Right lobe of liver (tissue), 6 donors: ENCODE measurements around the gene YPEL5. TPM values are rescaled to one million over a fixed set of nuclear protein-coding genes. Genes with fewer than 3 reads are reported as not detected.
A peak's percentile ranks its signal among the peaks of the same experiment; 100 is the strongest.

Experiments
- ATAC-seq, 4 donors: fragments of 200-7000 bp; cut with Tn5 transposase; one replicate each; pipeline ENCODE4 v1.9.1; 2020; ENCODE audit warnings: mild to moderate bottlenecking in 4 of 4, moderate library complexity in 4 of 4
- DNase-seq, 3 donors: peaks; one replicate each; pipeline ENCODE4 v3.0.0-alpha.2; 2020
- H3K27ac ChIP-seq, 3 donors: fragments of 200-600 bp; one replicate each; pipeline ENCODE4 v1.8.0; 2022
- H3K27me3 ChIP-seq, 2 donors: fragments of 200-600 bp; one replicate each; pipeline ENCODE4 v1.8.0; 2022
- H3K36me3 ChIP-seq, 4 donors: fragments of 200-600 bp; sonication (generic) in 1 of 4; one replicate each; pipeline versions ENCODE4 v1.5.1 to v1.8.0; 2017 to 2022; ENCODE audit warnings: control low read depth in 1 of 4
- H3K4me1 ChIP-seq, 4 donors: fragments of 200-600 bp; sonication (generic) in 1 of 4; one replicate each; pipeline versions ENCODE4 v1.5.1 to v1.8.0; 2017 to 2022; ENCODE audit warnings: control low read depth in 1 of 4
- H3K4me3 ChIP-seq, 3 donors: fragments of 200-600 bp; one replicate each; pipeline ENCODE4 v1.8.0; 2022
- H3K9me3 ChIP-seq, 4 donors: fragments of 200-600 bp; sonication (generic) in 1 of 4; one replicate each; pipeline versions ENCODE4 v1.5.1 to v1.8.0; 2017 to 2022; ENCODE audit warnings: control low read depth in 1 of 4
- POLR2A ChIP-seq: fragments of 450-650 bp; IDR thresholded peaks from one replicate; pipeline ENCODE4 v1.6.1; 2017; ENCODE audit warnings: antibody characterized with exemption, mild to moderate bottlenecking
- WGBS: methylation state at CpG from one replicate; pipeline ENCODE4 v1.1.6; 2018; ENCODE audit warnings: low coverage, low lambda C conversion rate; ENCODE audit not compliant: insufficient coverage; ENCODE audit errors: missing lambda C conversion rate; 5-methylcytosine and 5-hydroxymethylcytosine counted together
- intact Hi-C, 2 donors: fragments of 100-400 bp; cut with DNase I; formaldehyde crosslinking; loops; one replicate each; pipeline versions ENCODE4 v1.11.2 to v1.14.1; 2022
- total RNA-seq, 6 experiments: library from RNA; depleted of rRNA in 2 of 6; stranded (reverse); fragments of >200 nt in 2 of 6; fragmentation: NEBNext Ultra II Directional in 3 of 6; extraction: Animal tissue kit (Norgen Biotek cat#: 25700) in 3 of 6; gene quantifications; one replicate each; pipeline versions ENCODE4 v1.1.0 to v1.2.4, GENCODE V29; 2016 to 2023
- TF ChIP-seq, protein P1 (sequence below), 4 donors: fragments of 200-600 bp in 3 of 4; fragments of 450-650 bp in 1 of 4; IDR thresholded peaks; one replicate each; pipeline versions ENCODE4 v1.5.1 to v1.8.0; 2016 to 2022; ENCODE audit warnings: antibody characterized with exemption in 4 of 4, mild to moderate bottlenecking in 2 of 4
- donor health status: DM: no; HTN: yes; CAD: no.
- donor health status: DM: no; HTN: no; CAD: no.
- donor health status: DM: no; HTN: no; CAD: no.
- donor health status: DM: no; HTN: yes; CAD: no.
- donor health status: DM: no; HTN: yes; CAD: no.

YPEL5 gene
- total RNA-seq, 6 experiments from 2014 or later: 22.7 to 49.2 (median 39.6) TPM

GRCh38 chr2:30201990-30202389 is 55.2 kb downstream of the YPEL5 start:
- Histone ChIP-seq H3K27me3 (no peaks in the 10 kb centered on the region), H3K27ac (no peak overlapping the region), H3K9me3 (no peaks in the 10 kb centered on the region), H3K36me3 (no peaks in the 10 kb centered on the region), H3K4me3 (no peak overlapping the region), H3K4me1 (no peaks in the 10 kb centered on the region)
- DNase-seq: no peak
- intact Hi-C loops: no loop called here
- ATAC-seq: peak; percentile 23 to 59 (median 53)
- 27% methylated on average over 1 of the region's 1 CpG for WGBS
- no peak for TF ChIP-seq POLR2A
- TF ChIP-seq, protein P1, sequence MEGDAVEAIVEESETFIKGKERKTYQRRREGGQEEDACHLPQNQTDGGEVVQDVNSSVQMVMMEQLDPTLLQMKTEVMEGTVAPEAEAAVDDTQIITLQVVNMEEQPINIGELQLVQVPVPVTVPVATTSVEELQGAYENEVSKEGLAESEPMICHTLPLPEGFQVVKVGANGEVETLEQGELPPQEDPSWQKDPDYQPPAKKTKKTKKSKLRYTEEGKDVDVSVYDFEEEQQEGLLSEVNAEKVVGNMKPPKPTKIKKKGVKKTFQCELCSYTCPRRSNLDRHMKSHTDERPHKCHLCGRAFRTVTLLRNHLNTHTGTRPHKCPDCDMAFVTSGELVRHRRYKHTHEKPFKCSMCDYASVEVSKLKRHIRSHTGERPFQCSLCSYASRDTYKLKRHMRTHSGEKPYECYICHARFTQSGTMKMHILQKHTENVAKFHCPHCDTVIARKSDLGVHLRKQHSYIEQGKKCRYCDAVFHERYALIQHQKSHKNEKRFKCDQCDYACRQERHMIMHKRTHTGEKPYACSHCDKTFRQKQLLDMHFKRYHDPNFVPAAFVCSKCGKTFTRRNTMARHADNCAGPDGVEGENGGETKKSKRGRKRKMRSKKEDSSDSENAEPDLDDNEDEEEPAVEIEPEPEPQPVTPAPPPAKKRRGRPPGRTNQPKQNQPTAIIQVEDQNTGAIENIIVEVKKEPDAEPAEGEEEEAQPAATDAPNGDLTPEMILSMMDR (IDR thresholded peaks at IDR 0.05): no peak

DNA sequence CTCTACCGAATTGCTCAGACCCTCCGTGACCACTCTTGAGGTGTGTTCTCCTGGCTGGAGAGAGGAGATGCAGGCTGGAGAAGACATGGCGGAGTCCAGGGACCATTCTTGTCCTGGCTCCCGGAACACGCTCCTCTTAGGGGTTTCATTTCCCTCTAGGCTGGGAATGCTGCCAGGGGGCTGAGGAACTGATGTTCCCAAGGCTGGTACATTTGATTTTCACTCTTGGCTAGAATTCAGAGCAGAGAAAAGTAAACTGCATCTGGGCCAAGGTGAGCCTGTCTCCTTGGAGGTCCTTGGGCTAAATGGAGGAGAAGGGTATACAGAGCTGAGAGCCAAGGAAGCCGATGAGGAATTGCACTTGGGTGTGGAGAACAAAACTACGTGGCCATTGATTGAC is 56.3 kb downstream of the YPEL5 start:
- intact Hi-C loops: no loop called here
- no peaks in the 10 kb centered on the region for H3K9me3 ChIP-seq
- TF ChIP-seq, protein P1 (IDR thresholded peaks at IDR 0.05): no peak
- no peak for TF ChIP-seq POLR2A
- DNase-seq: no peak
- no peaks in the 10 kb centered on the region for H3K36me3 ChIP-seq
- no peak overlapping the region for H3K27ac ChIP-seq
- no peaks in the 10 kb centered on the region for H3K4me1 ChIP-seq
- H3K27me3 ChIP-seq: no peaks in the 10 kb centered on the region
- no peak overlapping the region for H3K4me3 ChIP-seq
- 78% methylated on average over 7 of the region's 7 CpGs for WGBS
- no peak for ATAC-seq

GRCh38 chr2:30204281-30204680 is 57.5 kb downstream of the YPEL5 start:
- H3K27ac ChIP-seq: no peak overlapping the region

DNA sequence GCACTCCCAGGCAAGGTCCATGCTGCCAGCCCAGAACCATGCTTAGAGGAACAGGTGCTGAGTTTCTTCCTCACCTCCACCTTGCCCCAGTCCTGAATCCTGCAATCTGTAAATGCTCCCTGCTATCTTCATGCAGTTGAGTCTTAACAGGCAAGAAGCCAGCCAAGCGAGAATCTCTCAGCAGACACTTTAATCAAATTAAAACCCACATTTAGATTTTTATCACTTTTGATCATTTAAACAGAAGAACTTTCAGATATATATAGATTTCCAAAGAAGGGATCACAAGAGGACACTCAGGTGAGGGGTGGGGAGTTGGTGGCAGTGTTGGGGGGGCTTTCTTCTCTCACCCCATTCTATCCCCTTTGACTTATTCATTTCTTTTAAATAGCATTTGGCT is 58.6 kb downstream of the YPEL5 start:
- H3K27ac ChIP-seq: no peak overlapping the region
- TF ChIP-seq, protein P1 (IDR thresholded peaks at IDR 0.05): no peak
- TF ChIP-seq POLR2A: no peak
- H3K27me3 ChIP-seq: no peaks in the 10 kb centered on the region
- DNase-seq (no peak), ATAC-seq (no peak)
- H3K4me3 ChIP-seq: no peak overlapping the region
- H3K9me3 ChIP-seq: no peaks in the 10 kb centered on the region
- intact Hi-C loops: loop anchor here (5.0 kb wide), 1 partner anchor 502 kb away; no protein-coding TSS in a partner anchor
- no peaks in the 10 kb centered on the region for H3K36me3 ChIP-seq
- 60% methylated on average over 1 of the region's 1 CpG for WGBS
- H3K4me1 ChIP-seq: no peaks in the 10 kb centered on the region

More at GRCh38 chr2:30204281-30204680, 57.5 kb downstream of the YPEL5 start:
- no peak for ATAC-seq
- Histone ChIP-seq H3K4me3 (no peak overlapping the region), H3K9me3 (no peaks in the 10 kb centered on the region), H3K36me3 (no peaks in the 10 kb centered on the region), H3K27me3 (no peaks in the 10 kb centered on the region), H3K4me1 (no peaks in the 10 kb centered on the region)
- WGBS: 53% methylated on average over 2 of the region's 4 CpGs
- TF ChIP-seq, protein P1 (IDR thresholded peaks at IDR 0.05): no peak
- TF ChIP-seq POLR2A: no peak
- intact Hi-C loops: no loop called here
- DNase-seq: no peak
